Measurements from ENCODE around the gene MRGPRX1. TPM values are rescaled to one million over a fixed set of nuclear protein-coding genes. Genes with fewer than 3 reads are reported as not detected.

The MRGPRX1 gene
- total RNA-seq, 1 experiment from 2014 or later: not detected

Other genes with a start within 250 kb of the MRGPRX1 start
- gene TMEM86A, start 240.6 kb downstream of the MRGPRX1 start, total RNA-seq (2022): 8.8 and 11.9 TPM in 2 replicates
- not detected in 2 replicates for gene IGSF22, start 213.2 kb downstream of the MRGPRX1 start, total RNA-seq (2022)
- gene PTPN5, start 147.6 kb downstream of the MRGPRX1 start, total RNA-seq (2022): not detected in 2 replicates
- gene MRGPRX2, start 121.3 kb upstream of the MRGPRX1 start, total RNA-seq (2022): not detected in 2 replicates
- 22.4 and 26.8 TPM in 2 replicates for gene ZDHHC13, start 177.8 kb upstream of the MRGPRX1 start, total RNA-seq (2022)

Data from Calu3 (cell line).